Ecto neural progenitor cell (in vitro differentiated cells): ENCODE measurements around the gene MKI67.

Source experiments
- DNase-seq: peaks from one replicate; pipeline ENCODE4 v3.0.0-alpha.2; 2018; ENCODE audit warnings: low spot score

MKI67 gene

GRCh38 chr10:128064108-128064969, 61.9 kb downstream of the MKI67 start:
- no peak for DNase-seq

GRCh38 chr10:128063736-128064107, 62.5 kb downstream of the MKI67 start:
- DNase-seq = no peak

- no peak for DNase-seq
These were observed 63.2 kb downstream of the MKI67 start for GRCh38 chr10:128062881-128063563.

GRCh38 chr10:128062331-128062880, 63.8 kb downstream of the MKI67 start:
- no peak for DNase-seq

- no peak for DNase-seq
These were observed 64.6 kb downstream of the MKI67 start for GRCh38 chr10:128061306-128062300.

- no peak for DNase-seq
These were observed 65.6 kb downstream of the MKI67 start for GRCh38 chr10:128060341-128061250.

- no peak for DNase-seq
These were observed 66.3 kb downstream of the MKI67 start for GRCh38 chr10:128059982-128060293.

DNA sequence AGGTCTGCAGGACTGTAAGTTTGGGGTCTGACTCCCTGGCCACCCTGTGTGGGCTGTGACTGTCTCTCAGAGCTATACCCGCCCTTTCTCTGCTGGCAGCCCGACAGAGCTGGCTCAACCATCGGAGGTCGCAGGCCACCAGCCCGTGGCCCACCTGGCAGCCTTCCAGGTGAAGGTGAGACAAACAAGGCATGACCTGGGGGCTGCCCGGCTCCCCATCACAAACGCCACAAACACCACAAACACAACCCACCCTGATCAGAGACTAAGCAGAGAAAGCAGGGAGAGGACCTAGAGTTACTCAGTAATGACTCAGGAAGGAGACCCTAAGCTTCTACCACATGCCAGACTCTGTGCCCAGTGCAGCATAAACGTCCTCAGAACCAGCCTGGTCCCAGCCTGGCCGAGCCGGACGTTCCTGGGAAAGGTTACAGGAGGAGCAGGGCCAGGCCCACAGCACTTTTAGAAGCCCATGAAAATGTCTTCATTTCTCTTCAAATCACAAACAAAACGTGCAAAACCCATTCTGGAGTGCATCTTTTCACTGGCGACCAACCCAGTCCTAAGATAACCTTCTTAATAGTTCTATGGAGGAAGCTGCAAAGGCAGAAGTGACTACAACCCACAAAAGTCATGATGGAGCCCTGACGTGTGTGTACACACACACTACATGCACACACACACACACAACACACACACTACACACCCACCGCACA, 66.8 kb downstream of the MKI67 start:
- no peak for DNase-seq

GRCh38 chr10:128058750-128059134, 67.5 kb downstream of the MKI67 start:
- no peak for DNase-seq

GRCh38 chr10:128058106-128058749, 68.0 kb downstream of the MKI67 start:
- DNase-seq = no peak

- DNase-seq = no peak
These were observed 69.7 kb downstream of the MKI67 start for GRCh38 chr10:128056303-128057050.

DNA sequence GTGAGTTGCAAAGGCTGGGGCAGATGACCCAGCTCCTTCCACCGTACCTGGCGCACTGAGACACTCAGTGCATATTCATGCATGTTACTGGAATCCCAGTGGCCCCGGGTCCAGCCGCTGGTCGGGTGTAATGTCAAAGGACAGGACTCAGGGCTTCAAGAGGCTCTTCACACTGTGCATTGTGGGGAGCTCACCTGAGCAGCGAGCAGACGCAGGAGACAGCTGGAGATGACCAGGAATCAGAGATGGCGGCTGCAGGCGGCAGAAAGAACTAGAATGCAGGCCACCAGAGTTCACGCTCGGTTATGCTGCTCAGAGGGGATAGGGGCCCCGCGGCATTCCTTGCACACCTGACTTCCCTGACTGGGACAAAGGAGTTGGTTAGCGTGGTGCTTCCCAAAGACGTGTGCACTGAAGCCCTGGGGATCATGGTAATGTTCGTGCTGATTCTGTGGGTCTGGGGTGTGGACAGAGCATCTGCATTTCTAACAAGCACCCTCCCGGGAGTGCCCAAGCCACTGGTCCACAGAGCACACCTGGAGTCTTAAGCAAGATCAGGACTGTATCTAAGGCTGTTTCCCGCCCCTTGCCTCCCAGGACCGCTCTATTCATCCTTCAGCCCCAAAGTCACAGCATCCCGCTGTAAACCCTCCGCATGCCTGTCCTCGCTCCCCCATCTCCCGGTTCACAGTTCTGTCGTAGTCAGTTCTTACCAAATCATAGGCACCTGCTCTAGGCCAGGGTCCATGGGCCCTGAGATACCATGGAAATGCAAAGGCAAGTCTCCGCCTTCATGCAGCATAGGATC, 71.0 kb downstream of the MKI67 start:
- no peak for DNase-seq

DNA sequence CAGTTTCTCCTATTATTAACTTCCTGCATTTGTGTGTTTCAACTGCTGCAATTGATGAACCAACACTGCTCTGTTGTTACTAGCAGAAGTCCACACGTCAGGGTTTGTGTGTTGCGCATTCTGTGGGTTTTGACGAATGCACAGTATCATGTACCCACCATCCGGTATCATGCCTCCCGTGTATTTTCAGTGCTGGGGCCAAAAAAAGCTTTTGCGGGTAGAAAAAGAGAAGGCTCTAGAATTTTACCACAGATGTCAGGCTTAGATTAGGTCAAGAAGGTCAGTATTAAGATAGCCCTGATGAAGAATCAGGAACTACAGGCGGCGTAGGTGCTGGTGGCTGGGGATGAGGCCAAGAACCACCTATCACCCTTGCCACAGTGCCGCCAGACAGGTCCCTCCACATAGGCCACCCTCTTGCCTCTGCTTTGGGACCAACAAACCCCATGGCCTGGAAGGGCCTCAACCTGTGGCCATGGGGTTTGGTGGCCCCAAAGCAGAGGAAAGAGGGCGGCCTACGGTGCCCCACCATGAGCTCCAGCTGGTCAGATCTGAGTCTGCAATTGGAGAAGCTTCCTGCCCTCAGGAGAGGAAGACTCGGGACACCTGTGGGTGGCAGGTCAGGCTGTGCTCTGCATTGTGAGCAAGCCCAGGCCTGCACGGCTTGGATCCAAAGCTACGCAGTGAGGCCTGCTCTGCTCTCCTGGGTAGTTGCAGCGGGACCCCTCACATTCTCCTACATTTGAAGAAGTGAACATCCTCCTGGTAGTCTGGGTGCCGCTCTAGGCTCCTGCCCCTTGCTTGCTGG, 71.9 kb downstream of the MKI67 start:
- DNase-seq = no peak

- no peak for DNase-seq
These were observed 72.9 kb downstream of the MKI67 start for GRCh38 chr10:128053356-128053755.

DNA sequence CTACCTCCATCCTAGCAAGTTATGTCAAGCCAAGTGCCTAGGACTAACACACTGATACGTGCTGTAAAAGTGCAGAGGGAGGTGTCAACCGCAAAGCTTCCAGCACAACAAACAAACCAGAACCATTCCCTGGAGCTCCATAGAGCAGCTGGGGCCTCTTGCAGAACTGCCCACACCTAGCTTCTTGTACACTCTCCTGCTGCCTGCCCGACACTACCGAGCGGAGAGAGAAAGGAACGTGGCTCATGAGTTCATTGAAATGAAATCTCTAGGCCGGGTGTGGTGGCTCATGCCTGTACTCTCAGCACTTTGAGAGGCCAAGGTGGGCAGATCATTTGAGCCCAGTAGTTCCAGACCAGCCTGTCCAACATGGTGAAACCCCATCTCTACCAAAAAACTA, 73.5 kb downstream of the MKI67 start:
- no peak for DNase-seq

- DNase-seq = no peak
These were observed 74.7 kb downstream of the MKI67 start for GRCh38 chr10:128051548-128051947.

GRCh38 chr10:128050936-128051335, 75.3 kb downstream of the MKI67 start:
- DNase-seq = no peak
